ENCODE measurements around the gene CRPPA. TPM values are rescaled to one million over a fixed set of nuclear protein-coding genes. Genes with fewer than 3 reads are reported as not detected.
"Not testable (repeated sequence)": the region's sequence is repeated elsewhere in the genome, so short reads cannot be mapped to it uniquely, and the experiment has no call there.

The CRPPA gene
- total and polyA plus RNA-seq, 2 experiments from 2014 or later, result 3.3 to 3.4 TPM

- TF ChIP-seq EZH2 (IDR thresholded peaks at IDR 0.05; ENCODE audit: borderline replicate concordance) (no peak), CTCF (IDR thresholded peaks at IDR 0.05; ENCODE audit: poor library complexity) (no peak), EZH2phosphoT487 (IDR thresholded peaks at IDR 0.05; ENCODE audit: low read depth, severe bottlenecking, unreplicated experiment) (no peak)
- H3K9me2 ChIP-seq (replicated peaks; ENCODE audit: insufficient read depth), result no peaks in the 10 kb centered on the region
- H2AFZ ChIP-seq, result no peak overlapping the region
- H3K79me2 ChIP-seq, result no peaks in the 10 kb centered on the region
- H3K9me3 ChIP-seq (ENCODE audit: low read depth), result no peaks in the 10 kb centered on the region
- H4K20me1 ChIP-seq (ENCODE audit: insufficient read depth, poor library complexity, severe bottlenecking), result no peaks in the 10 kb centered on the region
- no peak overlapping the region for H3K4me3 ChIP-seq
- no peak for DNase-seq (ENCODE audit: low spot score)
- H3K4me2 ChIP-seq, result no peak overlapping the region
- WGBS (ENCODE audit: low lambda C conversion rate, missing lambda C conversion rate), result 94% methylated on average over 1 of the region's 1 CpG
- no peaks in the 10 kb centered on the region for H3K4me1 ChIP-seq (ENCODE audit: insufficient read depth)
- H3K36me3 ChIP-seq (replicated peaks; ENCODE audit: insufficient read depth, low read depth), result no peaks in the 10 kb centered on the region
- H3K27ac ChIP-seq, result no peak overlapping the region
- H3K27me3 ChIP-seq, result no peaks in the 10 kb centered on the region
Observed at GRCh38 chr7:16455591-16455990, 34.3 kb upstream of the CRPPA start.

GRCh38 chr7:16450366-16450765, 29.0 kb upstream of the CRPPA start:
- no peaks in the 10 kb centered on the region for H3K9me2 ChIP-seq (replicated peaks; ENCODE audit: insufficient read depth)
- H3K27me3 ChIP-seq, result no peaks in the 10 kb centered on the region
- H3K4me1 ChIP-seq (ENCODE audit: insufficient read depth), result no peaks in the 10 kb centered on the region
- H3K9me3 ChIP-seq (ENCODE audit: low read depth), result no peaks in the 10 kb centered on the region
- DNase-seq (ENCODE audit: low spot score), result no peak
- H4K20me1 ChIP-seq (ENCODE audit: insufficient read depth, poor library complexity, severe bottlenecking), result no peaks in the 10 kb centered on the region
- no peak overlapping the region for H2AFZ ChIP-seq
- no peaks in the 10 kb centered on the region for H3K79me2 ChIP-seq
- no peak overlapping the region for H3K4me2 ChIP-seq
- H3K36me3 ChIP-seq (replicated peaks; ENCODE audit: insufficient read depth, low read depth), result no peaks in the 10 kb centered on the region
- TF ChIP-seq CTCF (IDR thresholded peaks at IDR 0.05; ENCODE audit: poor library complexity), result no peak
- TF ChIP-seq EZH2phosphoT487 (IDR thresholded peaks at IDR 0.05; ENCODE audit: low read depth, severe bottlenecking, unreplicated experiment), result no peak
- TF ChIP-seq EZH2 (IDR thresholded peaks at IDR 0.05; ENCODE audit: borderline replicate concordance), result no peak
- no peak overlapping the region for H3K27ac ChIP-seq
- H3K4me3 ChIP-seq, result no peak overlapping the region
- 93% methylated on average over 6 of the region's 6 CpGs for WGBS (ENCODE audit: low lambda C conversion rate, missing lambda C conversion rate)

GRCh38 chr7:16447876-16448275, 26.5 kb upstream of the CRPPA start:
- Histone ChIP-seq H3K4me2 (no peak overlapping the region), H3K79me2 (no peaks in the 10 kb centered on the region), H3K9me3 (ENCODE audit: low read depth) (no peaks in the 10 kb centered on the region), H4K20me1 (ENCODE audit: insufficient read depth, poor library complexity, severe bottlenecking) (no peaks in the 10 kb centered on the region), H3K27ac (no peak overlapping the region), H3K9me2 (replicated peaks; ENCODE audit: insufficient read depth) (no peaks in the 10 kb centered on the region), H3K27me3 (no peaks in the 10 kb centered on the region), H3K4me3 (no peak overlapping the region), H3K36me3 (replicated peaks; ENCODE audit: insufficient read depth, low read depth) (no peaks in the 10 kb centered on the region), H2AFZ (no peak overlapping the region), H3K4me1 (ENCODE audit: insufficient read depth) (no peaks in the 10 kb centered on the region)
- 78% methylated on average over 1 of the region's 1 CpG for WGBS (ENCODE audit: low lambda C conversion rate, missing lambda C conversion rate)
- TF ChIP-seq CTCF (IDR thresholded peaks at IDR 0.05; ENCODE audit: poor library complexity) (no peak), EZH2phosphoT487 (IDR thresholded peaks at IDR 0.05; ENCODE audit: low read depth, severe bottlenecking, unreplicated experiment) (no peak), EZH2 (IDR thresholded peaks at IDR 0.05; ENCODE audit: borderline replicate concordance) (no peak)
- no peak for DNase-seq (ENCODE audit: low spot score)

GRCh38 chr7:16446508-16446907, 25.2 kb upstream of the CRPPA start:
- Histone ChIP-seq H3K27ac (no peak overlapping the region), H2AFZ (no peak overlapping the region), H3K27me3 (no peaks in the 10 kb centered on the region), H3K4me2 (no peak overlapping the region), H3K9me2 (replicated peaks; ENCODE audit: insufficient read depth) (no peaks in the 10 kb centered on the region), H3K4me3 (no peak overlapping the region), H3K9me3 (ENCODE audit: low read depth) (no peaks in the 10 kb centered on the region), H3K4me1 (ENCODE audit: insufficient read depth) (no peaks in the 10 kb centered on the region), H4K20me1 (ENCODE audit: insufficient read depth, poor library complexity, severe bottlenecking) (no peaks in the 10 kb centered on the region), H3K79me2 (no peaks in the 10 kb centered on the region), H3K36me3 (replicated peaks; ENCODE audit: insufficient read depth, low read depth) (no peaks in the 10 kb centered on the region)
- no peak for DNase-seq (ENCODE audit: low spot score)
- WGBS (ENCODE audit: low lambda C conversion rate, missing lambda C conversion rate), result 81% methylated on average over 1 of the region's 1 CpG
- TF ChIP-seq CTCF (IDR thresholded peaks at IDR 0.05; ENCODE audit: poor library complexity), result no peak
- no peak for TF ChIP-seq EZH2 (IDR thresholded peaks at IDR 0.05; ENCODE audit: borderline replicate concordance)
- no peak for TF ChIP-seq EZH2phosphoT487 (IDR thresholded peaks at IDR 0.05; ENCODE audit: low read depth, severe bottlenecking, unreplicated experiment)

- not testable (repeated sequence) for H3K9me3 ChIP-seq (ENCODE audit: low read depth); H3K79me2 ChIP-seq; H3K27ac ChIP-seq; H3K4me2 ChIP-seq; H3K4me3 ChIP-seq; H3K27me3 ChIP-seq; H3K9me2 ChIP-seq (replicated peaks; ENCODE audit: insufficient read depth); DNase-seq (ENCODE audit: low spot score); H4K20me1 ChIP-seq (ENCODE audit: insufficient read depth, poor library complexity, severe bottlenecking); H3K36me3 ChIP-seq (replicated peaks; ENCODE audit: insufficient read depth, low read depth); H2AFZ ChIP-seq; H3K4me1 ChIP-seq (ENCODE audit: insufficient read depth)
- 94% methylated on average over 2 of the region's 2 CpGs for WGBS (ENCODE audit: low lambda C conversion rate, missing lambda C conversion rate)
Observed at GRCh38 chr7:16443871-16444270, 22.5 kb upstream of the CRPPA start.
